OCI-LY3 (cell line): ENCODE data around the gene PPEF1.

Experiments
- CTCF ChIP-seq: fragments of 200-600, 300-600 bp; sonication (generic); IDR thresholded peaks from 2 replicates; pipeline ENCODE4 v1.5.1; 2014; ENCODE audit warnings: antibody characterized with exemption, low read length, low read depth
- EZH2phosphoT487 ChIP-seq: fragments of 200-600 bp; shearing (Covaris generic); IDR thresholded peaks from 2 replicates; pipeline ENCODE4 v1.6.1; 2018; ENCODE audit warnings: antibody characterized with exemption, mixed run types, low read depth

GRCh38 chrX:18692541-18692940 is 14.9 kb upstream of the PPEF1 start:
- TF ChIP-seq CTCF (no peak), EZH2phosphoT487 (no peak)
